Natural killer cell (primary cell): ENCODE results near the gene STAP1. TPM values are rescaled to one million over a fixed set of nuclear protein-coding genes. Genes with fewer than 3 reads are reported as not detected.

ENCODE experiments used
- ATAC-seq, 3 donors: fragments of 150-1000 bp in 2 of 3; fragments of 200-7000 bp in 1 of 3; cut with Tn5 transposase; 1 replicate in 1 of 3; 2 replicates in 2 of 3; pipeline ENCODE4 v1.10.0; 2021; ENCODE audit warnings: mild to moderate bottlenecking in 2 of 3, moderate library complexity in 2 of 3
- DNase-seq, 2 donors: peaks; one replicate each; pipeline versions ENCODE4 v3.0.0 to v3.0.0-alpha.2; 2013 to 2021; ENCODE audit warnings: mixed read lengths in 1 of 2
- H3K27ac ChIP-seq: one replicate; pipeline ENCODE4 v1.5.1; 2013; ENCODE audit warnings: mild to moderate bottlenecking, low read length
- H3K27me3 ChIP-seq: one replicate; pipeline ENCODE4 v1.6.1; 2013; ENCODE audit warnings: low read length; ENCODE audit not compliant: control insufficient read depth, insufficient read depth
- H3K36me3 ChIP-seq: one replicate; pipeline ENCODE4 v1.6.1; 2013; ENCODE audit warnings: low read length; ENCODE audit not compliant: control insufficient read depth, insufficient read depth
- H3K4me1 ChIP-seq: one replicate; pipeline ENCODE4 v1.6.1; 2013; ENCODE audit warnings: low read length; ENCODE audit not compliant: control insufficient read depth, insufficient read depth
- H3K4me3 ChIP-seq: one replicate; pipeline ENCODE4 v1.5.1; 2013; ENCODE audit warnings: low read length
- H3K9me3 ChIP-seq: one replicate; pipeline ENCODE4 v1.6.1; 2013; ENCODE audit warnings: low read length; ENCODE audit not compliant: control insufficient read depth, insufficient read depth
- H3K27ac Mint-ChIP-seq, 2 donors: one replicate each; pipeline ENCODE4 v1.8.0; 2022; ENCODE audit warnings: mild to moderate bottlenecking in 2 of 2, mixed read lengths in 2 of 2, moderate library complexity in 1 of 2
- H3K27me3 Mint-ChIP-seq, 2 donors: one replicate each; pipeline ENCODE4 v1.8.0; 2022; ENCODE audit warnings: low read depth in 2 of 2, mixed read lengths in 2 of 2
- H3K36me3 Mint-ChIP-seq: one replicate; pipeline ENCODE4 v1.8.0; 2022; ENCODE audit warnings: mixed read lengths
- H3K4me1 Mint-ChIP-seq, 2 donors: one replicate each; pipeline ENCODE4 v1.8.0; 2022; ENCODE audit warnings: mixed read lengths in 2 of 2
- H3K4me3 Mint-ChIP-seq: one replicate; pipeline ENCODE4 v1.8.0; 2022; ENCODE audit warnings: mild to moderate bottlenecking, moderate library complexity, mixed read lengths
- H3K9me3 Mint-ChIP-seq, 2 donors: one replicate each; pipeline ENCODE4 v1.8.0; 2022; ENCODE audit warnings: mixed read lengths in 2 of 2
- WGBS: methylation state at CpG from one replicate; pipeline ENCODE4 v1.1.7; 2013; ENCODE audit warnings: missing lambda C conversion rate; ENCODE audit not compliant: insufficient coverage; 5-methylcytosine and 5-hydroxymethylcytosine counted together
- intact Hi-C: fragments of 100-400 bp; cut with micrococcal nuclease; formaldehyde crosslinking; loops from one replicate; pipeline ENCODE4 v1.14.2; 2022
- total RNA-seq, 4 donors: library from RNA; stranded (reverse); fragments of 120-200 nt in 1 of 4; gene quantifications; one replicate each; pipeline versions ENCODE4 v1.2.3 to v1.2.4, GENCODE V29; 2013 to 2022
- TF ChIP-seq, protein P1 (sequence below): fragments of 200-600 bp; IDR thresholded peaks from one replicate; pipeline ENCODE4 v1.8.0; 2022; ENCODE audit warnings: antibody characterized with exemption

The STAP1 gene
- total RNA-seq, 3 donors from 2014 or later (not counting 1 experiment from before 2014, with no cell fraction given) = 11.3 to 11.4 (median 11.4) TPM

DNA sequence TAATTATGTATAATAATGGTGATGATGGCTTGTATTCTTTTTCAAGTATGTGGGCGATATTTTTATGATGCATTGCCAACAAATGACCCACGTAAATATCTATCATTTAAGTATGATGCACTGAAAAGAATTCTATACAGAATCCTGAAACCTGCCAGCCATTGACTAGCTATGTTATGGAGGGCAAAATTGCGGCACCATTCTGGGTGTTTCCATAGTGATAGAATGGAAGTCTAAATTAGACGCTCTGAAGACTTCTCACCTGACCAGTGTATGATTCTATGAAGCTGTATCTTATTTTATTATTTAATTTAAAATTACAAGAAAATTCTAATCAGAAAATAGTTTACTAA lies 12.5 kb upstream of the STAP1 start:
- peak in 1 of 2 donors; percentile 31 for DNase-seq
- peaks cover 8% of the 10 kb centered on the region for H3K36me3 Mint-ChIP-seq
- peaks cover 37 to 38% of the 10 kb centered on the region in 2 donors for H3K4me1 Mint-ChIP-seq
- ATAC-seq = no peak
- no peaks in the 10 kb centered on the region for H3K27me3 Mint-ChIP-seq
- Histone ChIP-seq H3K27me3 (no peaks in the 10 kb centered on the region), H3K4me3 (peak overlapping the region; percentile 88), H3K4me1 (peaks cover 3% of the 10 kb centered on the region), H3K36me3 (peaks cover 24% of the 10 kb centered on the region), H3K27ac (peak overlapping the region; percentile 96), H3K9me3 (no peaks in the 10 kb centered on the region)
- H3K4me3 Mint-ChIP-seq = peak overlapping the region; percentile 100
- intact Hi-C loops = loop anchor here (5.0 to 10.0 kb wide), 2 partner anchors 631 to 799 kb away; no protein-coding TSS in a partner anchor
- TF ChIP-seq, protein P1, sequence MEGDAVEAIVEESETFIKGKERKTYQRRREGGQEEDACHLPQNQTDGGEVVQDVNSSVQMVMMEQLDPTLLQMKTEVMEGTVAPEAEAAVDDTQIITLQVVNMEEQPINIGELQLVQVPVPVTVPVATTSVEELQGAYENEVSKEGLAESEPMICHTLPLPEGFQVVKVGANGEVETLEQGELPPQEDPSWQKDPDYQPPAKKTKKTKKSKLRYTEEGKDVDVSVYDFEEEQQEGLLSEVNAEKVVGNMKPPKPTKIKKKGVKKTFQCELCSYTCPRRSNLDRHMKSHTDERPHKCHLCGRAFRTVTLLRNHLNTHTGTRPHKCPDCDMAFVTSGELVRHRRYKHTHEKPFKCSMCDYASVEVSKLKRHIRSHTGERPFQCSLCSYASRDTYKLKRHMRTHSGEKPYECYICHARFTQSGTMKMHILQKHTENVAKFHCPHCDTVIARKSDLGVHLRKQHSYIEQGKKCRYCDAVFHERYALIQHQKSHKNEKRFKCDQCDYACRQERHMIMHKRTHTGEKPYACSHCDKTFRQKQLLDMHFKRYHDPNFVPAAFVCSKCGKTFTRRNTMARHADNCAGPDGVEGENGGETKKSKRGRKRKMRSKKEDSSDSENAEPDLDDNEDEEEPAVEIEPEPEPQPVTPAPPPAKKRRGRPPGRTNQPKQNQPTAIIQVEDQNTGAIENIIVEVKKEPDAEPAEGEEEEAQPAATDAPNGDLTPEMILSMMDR = no peak
- peak overlapping the region; percentile 99 for H3K27ac Mint-ChIP-seq
- no CpG with 5 or more reads among the region's 4 CpGs for WGBS
- H3K9me3 Mint-ChIP-seq = no peaks in the 10 kb centered on the region

DNA sequence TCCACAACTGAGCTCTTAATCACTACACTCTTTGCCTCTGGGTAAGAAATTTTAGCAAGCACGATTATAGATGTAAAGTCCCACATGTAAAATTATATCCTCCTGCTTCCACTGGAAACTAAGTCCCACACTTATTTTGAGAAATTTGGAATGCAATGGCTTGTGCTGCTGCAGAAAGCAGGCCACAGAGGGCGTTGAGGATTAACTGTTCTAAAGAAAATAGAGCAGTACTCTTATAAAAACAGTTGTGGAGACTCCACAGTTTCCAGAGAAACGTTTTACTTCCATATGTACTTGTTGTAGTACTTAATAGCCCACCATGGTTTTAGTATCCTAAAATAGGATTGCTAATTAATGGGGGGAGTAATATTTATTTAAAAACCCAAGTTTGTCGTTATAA lies 11.6 kb upstream of the STAP1 start:
- Mint-ChIP-seq H3K9me3 (no peaks in the 10 kb centered on the region), H3K36me3 (peaks cover 8% of the 10 kb centered on the region), H3K27me3 (no peaks in the 10 kb centered on the region), H3K27ac (peak overlapping the region in 1 of 2 donors; percentile 26), H3K4me1 (peaks cover 30 to 31% of the 10 kb centered on the region in 2 donors), H3K4me3 (peak overlapping the region; percentile 53)
- 81% methylated on average over 2 of the region's 4 CpGs for WGBS
- no peaks in the 10 kb centered on the region for H3K27me3 ChIP-seq
- H3K4me3 ChIP-seq = no peak overlapping the region
- no peak for DNase-seq
- intact Hi-C loops = loop anchor here (5.0 to 10.0 kb wide), 2 partner anchors 630 to 798 kb away; no protein-coding TSS in a partner anchor
- H3K4me1 ChIP-seq = peaks cover 3% of the 10 kb centered on the region
- H3K36me3 ChIP-seq = peaks cover 17% of the 10 kb centered on the region
- H3K9me3 ChIP-seq = no peaks in the 10 kb centered on the region
- TF ChIP-seq, protein P1 = no peak
- no peak overlapping the region for H3K27ac ChIP-seq
- no peak for ATAC-seq

DNA sequence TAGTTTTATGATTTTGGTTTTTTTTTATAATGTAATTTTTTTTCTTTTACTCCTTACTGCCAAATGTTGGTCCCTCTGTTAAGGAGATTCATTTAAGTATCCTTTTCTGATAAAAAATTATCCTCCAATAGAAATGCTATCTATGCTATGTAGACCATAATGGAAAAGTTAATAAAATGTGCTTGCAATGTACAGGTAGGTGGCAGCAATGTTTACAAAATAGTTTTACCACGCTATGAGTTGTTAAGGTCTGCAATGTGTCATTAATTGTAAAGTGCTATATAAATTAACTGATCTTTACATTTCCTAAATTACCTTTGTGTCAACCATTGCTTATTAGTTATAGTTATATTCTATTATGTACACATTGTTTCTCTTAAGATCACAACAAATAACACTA lies 9.4 kb upstream of the STAP1 start:
- no peaks in the 10 kb centered on the region for H3K27me3 ChIP-seq
- ATAC-seq (no peak), DNase-seq (peak in 1 of 2 donors; percentile 69)
- WGBS = no CpG with 5 or more reads among the region's 1 CpG
- intact Hi-C loops = loop anchor here (2.0 to 10.0 kb wide), 3 partner anchors 362 to 796 kb away; no protein-coding TSS in a partner anchor
- no peaks in the 10 kb centered on the region for H3K27me3 Mint-ChIP-seq
- H3K4me3 Mint-ChIP-seq = no peak overlapping the region
- no peaks in the 10 kb centered on the region for H3K9me3 ChIP-seq
- peaks cover 3% of the 10 kb centered on the region for H3K4me1 ChIP-seq
- no peaks in the 10 kb centered on the region for H3K9me3 Mint-ChIP-seq
- no peaks in the 10 kb centered on the region for H3K36me3 Mint-ChIP-seq
- no peak overlapping the region for H3K4me3 ChIP-seq
- no peak overlapping the region for H3K27ac Mint-ChIP-seq
- TF ChIP-seq, protein P1 = peak; percentile 56
- H3K36me3 ChIP-seq = no peaks in the 10 kb centered on the region
- H3K4me1 Mint-ChIP-seq = peaks cover 9 to 10% of the 10 kb centered on the region in 2 donors
- H3K27ac ChIP-seq = no peak overlapping the region

DNA sequence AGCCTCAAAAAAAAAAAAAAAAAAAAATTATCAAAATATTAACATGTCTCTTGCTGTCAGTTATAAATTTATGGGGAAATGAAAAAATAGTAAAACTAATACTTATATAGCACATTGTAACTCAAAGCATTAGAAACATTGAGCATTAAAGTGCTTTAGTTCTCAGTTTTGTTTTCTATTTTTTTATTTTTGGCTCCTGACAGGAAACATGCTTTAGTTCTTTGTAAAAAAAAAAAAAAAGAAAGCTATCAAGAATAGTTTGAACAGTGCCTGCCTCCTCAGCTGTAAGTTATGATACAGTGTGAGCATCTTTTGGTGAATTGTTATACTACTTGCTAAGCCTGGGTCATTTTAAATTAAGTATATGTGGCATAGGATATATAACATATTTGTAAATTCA lies 8.1 kb upstream of the STAP1 start:
- no peaks in the 10 kb centered on the region for H3K9me3 ChIP-seq
- TF ChIP-seq, protein P1 = no peak
- H3K9me3 Mint-ChIP-seq = no peaks in the 10 kb centered on the region
- H3K36me3 Mint-ChIP-seq = no peaks in the 10 kb centered on the region
- no peak overlapping the region for H3K4me3 Mint-ChIP-seq
- no peak for ATAC-seq
- no peak overlapping the region for H3K27ac Mint-ChIP-seq
- intact Hi-C loops = no loop called here
- H3K4me3 ChIP-seq = no peak overlapping the region
- no peak overlapping the region for H3K27ac ChIP-seq
- no peaks in the 10 kb centered on the region for H3K36me3 ChIP-seq
- DNase-seq = no peak
- peaks cover 0 to 2% of the 10 kb centered on the region in 2 donors for H3K27me3 Mint-ChIP-seq
- H3K27me3 ChIP-seq = no peaks in the 10 kb centered on the region
- H3K4me1 Mint-ChIP-seq = no peaks in the 10 kb centered on the region
- H3K4me1 ChIP-seq = peaks cover 3% of the 10 kb centered on the region
